Activated effector memory CD4-positive, alpha-beta T cell treated with Interleukin-2 at 50 U/mL for 16 hours (primary cell): Measurements from ENCODE around the gene OR5B2.
"Not testable (repeated sequence)": the region's sequence is repeated elsewhere in the genome, so short reads cannot be mapped to it uniquely, and the experiment has no call there.

ENCODE experiments used
- DNase-seq: peaks from one replicate; pipeline ENCODE4 v3.0.0-alpha.2; 2020

Gene OR5B2

GRCh38 chr11:58428021-58428420 lies at the start of gene OR5B2:
TSS of gene OR5B2 (minus strand) at chr11:58428121. CDS start at chr11:58423261, 4,860 bp downstream.
- no peak for DNase-seq

- no peak for DNase-seq
Observed at GRCh38 chr11:58471892-58472291, 44.0 kb upstream of the OR5B2 start.

- no peak for DNase-seq
Observed at GRCh38 chr11:58466293-58466692, 38.4 kb upstream of the OR5B2 start.

- DNase-seq = no peak
Observed at GRCh38 chr11:58465690-58466089, 37.8 kb upstream of the OR5B2 start.

- DNase-seq = no peak
Observed at GRCh38 chr11:58451585-58451984, 23.7 kb upstream of the OR5B2 start.

DNA sequence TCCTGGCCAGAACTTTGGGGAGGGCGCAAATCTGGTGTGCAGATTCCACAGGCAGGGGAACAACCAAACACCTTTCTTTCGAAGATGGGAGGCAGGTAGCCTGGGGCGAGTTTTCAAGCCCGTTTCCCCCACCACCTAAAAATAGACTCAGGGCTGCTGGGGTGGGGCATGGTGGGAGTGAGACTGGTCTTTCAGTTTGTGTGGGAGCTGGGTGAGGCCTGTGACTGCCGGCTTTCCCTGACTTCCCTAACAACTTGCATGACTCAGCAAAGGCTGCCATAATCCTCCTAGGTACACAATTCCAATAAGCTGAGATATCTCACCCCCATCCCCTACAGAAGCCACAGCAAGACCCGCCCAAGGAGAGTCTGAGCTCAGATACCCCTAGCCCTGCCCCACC lies 18.4 kb upstream of the OR5B2 start:
- no peak for DNase-seq

- DNase-seq = no peak
Observed at GRCh38 chr11:58444300-58444699, 16.4 kb upstream of the OR5B2 start.

DNA sequence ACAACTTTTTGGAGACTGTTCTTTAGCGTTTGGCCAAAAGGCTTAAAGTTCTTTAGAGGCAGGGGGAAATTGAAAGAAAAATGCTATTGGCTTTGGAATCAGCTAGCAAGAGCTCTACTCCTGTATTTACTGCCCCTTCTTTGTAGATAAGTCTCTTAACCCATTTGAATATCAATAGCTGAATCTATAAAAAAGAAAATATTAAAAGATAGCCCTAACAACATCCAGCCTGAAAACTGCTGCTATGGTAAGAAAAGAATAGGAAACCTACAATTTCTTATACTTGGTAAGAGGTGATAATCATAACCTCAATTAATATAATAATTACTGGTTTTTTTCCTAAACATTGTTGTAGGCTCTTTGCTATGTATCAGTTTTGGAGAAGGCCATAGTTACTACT lies 14.2 kb upstream of the OR5B2 start, which contains the start of gene OR5B12:
Gene OR5B12 (minus strand): TSS at position 101 of the 400 bp plus-strand sequence. CDS start 2,085 bp downstream, outside the sequence.
- DNase-seq = no peak

- DNase-seq = no peak
Observed at GRCh38 chr11:58438486-58438885, 10.6 kb upstream of the OR5B2 start.

GRCh38 chr11:58434217-58434616 lies 6.3 kb upstream of the OR5B2 start:
- no peak for DNase-seq

GRCh38 chr11:58433638-58434203 lies 5.8 kb upstream of the OR5B2 start:
- no peak for DNase-seq

DNA sequence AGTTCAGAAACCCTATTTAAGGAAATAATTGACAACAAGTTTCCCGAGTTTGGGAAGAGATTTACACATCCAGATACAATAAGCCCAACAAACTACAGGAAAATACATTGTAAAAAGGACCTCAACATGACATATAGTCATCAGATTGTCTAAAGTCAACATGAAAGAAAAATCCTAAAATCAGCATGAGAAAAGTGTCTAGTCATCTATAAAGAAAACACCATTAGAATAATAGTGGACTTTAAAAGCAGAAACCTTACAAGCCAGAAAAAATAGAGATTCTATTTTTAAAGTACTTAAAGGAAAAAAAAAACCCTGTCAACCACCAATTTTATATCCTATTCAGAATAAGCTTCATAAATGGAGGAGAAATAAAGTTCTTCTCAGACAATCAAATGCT lies 1.4 kb upstream of the OR5B2 start:
- no peak for DNase-seq

DNA sequence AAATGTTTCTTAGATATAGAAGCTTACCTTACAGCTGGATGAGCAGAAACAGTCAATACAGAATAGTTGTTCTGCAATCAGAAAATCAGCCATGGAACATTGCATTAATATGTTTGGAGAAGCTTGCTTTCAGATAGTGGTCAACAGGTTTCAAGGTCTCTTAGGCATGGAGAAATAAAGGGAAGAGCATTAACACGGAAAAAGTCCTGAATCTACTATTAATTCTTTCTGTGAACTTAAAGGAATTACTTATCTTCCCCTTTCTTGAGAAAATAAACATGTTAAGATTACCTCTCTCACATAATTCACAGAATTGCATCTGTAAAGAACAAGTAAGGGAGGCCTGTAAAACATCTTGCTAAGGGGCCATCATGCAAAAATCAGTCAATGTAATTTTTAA lies 21.1 kb downstream of the OR5B2 start, which contains the start of gene OR5B3:
Gene OR5B3 (minus strand): TSS at position 101 of the 400 bp plus-strand sequence. CDS start 3,465 bp downstream, outside the sequence.
- DNase-seq = no peak

DNA sequence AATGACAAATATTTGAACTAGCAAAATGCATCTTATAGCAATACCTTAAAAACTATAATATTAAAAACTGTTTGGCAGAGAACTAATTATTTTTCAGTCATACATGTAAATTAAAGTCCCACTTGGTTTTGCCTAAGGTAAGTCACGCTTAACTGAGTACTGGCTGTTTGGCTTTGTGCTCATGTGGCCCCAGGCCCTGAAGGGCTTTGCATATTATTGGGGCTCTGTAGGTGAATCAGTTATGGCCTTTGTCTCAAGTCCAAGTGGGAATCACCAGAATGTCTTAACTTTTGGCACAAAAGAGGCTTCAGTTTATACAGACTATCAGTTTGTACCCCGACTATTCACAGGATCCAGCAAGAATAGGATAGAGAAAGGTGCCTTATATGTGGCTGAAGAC lies 28.3 kb downstream of the OR5B2 start:
- not testable (repeated sequence) for DNase-seq

GRCh38 chr11:58395581-58395980 lies 32.3 kb downstream of the OR5B2 start:
- no peak for DNase-seq

DNA sequence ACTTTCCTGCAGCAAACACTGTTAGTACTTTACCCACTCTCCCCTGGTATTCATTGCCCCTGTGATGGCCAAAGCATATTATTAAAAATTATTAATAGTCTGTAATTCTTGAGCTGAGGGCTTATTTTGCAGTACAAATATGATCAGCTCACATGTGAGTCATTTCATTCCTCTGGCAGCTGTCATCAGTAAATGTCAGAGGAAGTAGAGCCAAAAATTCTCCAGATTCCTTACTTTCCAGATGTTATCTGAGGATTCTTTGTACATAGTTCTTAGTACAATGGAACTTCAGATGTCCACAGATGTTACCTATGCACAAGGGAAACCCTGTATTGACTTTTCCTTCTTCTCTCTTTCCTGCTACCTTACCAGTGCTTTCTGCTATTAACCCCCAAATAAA lies 33.7 kb downstream of the OR5B2 start:
- no peak for DNase-seq

DNA sequence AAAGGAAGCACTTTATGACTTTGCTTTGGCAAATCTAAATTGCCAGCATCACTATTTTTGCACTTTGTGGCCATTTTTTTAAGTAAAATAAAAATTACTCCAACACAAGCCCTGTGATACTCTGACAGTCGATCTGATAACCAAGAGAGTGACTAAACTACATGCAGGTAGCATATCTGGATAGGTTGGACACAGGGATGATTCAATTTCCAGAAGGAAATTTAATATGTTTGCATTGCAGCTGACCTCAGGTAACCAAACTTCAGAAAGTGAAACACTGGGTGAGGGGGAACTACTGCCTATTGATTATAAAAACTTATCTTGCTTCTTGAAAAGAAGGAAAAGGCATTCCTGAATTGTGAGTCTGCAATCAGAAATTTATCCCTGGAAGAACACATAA lies 35.2 kb downstream of the OR5B2 start:
- no peak for DNase-seq

DNA sequence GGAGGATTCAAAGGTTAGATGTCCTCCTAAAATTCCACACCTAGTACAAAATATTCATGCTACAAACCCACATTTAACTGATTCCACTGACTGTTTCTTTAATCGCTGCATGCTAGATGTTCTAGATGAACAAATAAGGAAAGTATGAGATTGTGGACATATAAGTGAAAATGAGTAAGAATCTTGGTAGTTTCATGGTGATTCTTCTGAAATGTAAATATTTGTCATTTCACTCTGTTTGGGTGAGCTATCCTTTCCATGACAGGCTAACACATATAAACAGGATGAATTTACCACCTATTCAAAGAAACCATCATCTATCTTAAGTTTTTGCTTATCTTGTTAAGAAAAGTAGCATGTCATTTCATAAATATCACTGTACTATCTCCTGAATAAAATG lies 36.0 kb downstream of the OR5B2 start:
- no peak for DNase-seq

- DNase-seq = no peak
Observed at GRCh38 chr11:58390551-58391063, 37.3 kb downstream of the OR5B2 start.
